ENCODE data around the gene KRTAP1-3. TPM values are rescaled to one million over a fixed set of nuclear protein-coding genes. Genes with fewer than 3 reads are reported as not detected.
"Not testable (repeated sequence)": the region's sequence is repeated elsewhere in the genome, so short reads cannot be mapped to it uniquely, and the experiment has no call there.

Gene KRTAP1-3
- total RNA-seq, 4 donors from 2014 or later, result not detected

- in situ Hi-C loops (cut with MboI; ENCODE audit: low sequenced_read_pairs in 4 of 4) (no loop called here), intact Hi-C loops (cut with DNase I; ENCODE audit: low total_unique reads) (no loop called here)
- H3K4me1 ChIP-seq, result no peaks in the 10 kb centered on the region
- H3K27me3 ChIP-seq, result peaks cover 0 to 8% (median 0%) of the 10 kb centered on the region in 3 donors
- H3K36me3 ChIP-seq, result no peaks in the 10 kb centered on the region
- H3K4me3 ChIP-seq, result no peak overlapping the region
- no peak for TF ChIP-seq POLR2A (IDR thresholded peaks at IDR 0.05)
- H3K27ac ChIP-seq, result no peak overlapping the region
- no peak for DNase-seq
- no peak for ATAC-seq
- no peaks in the 10 kb centered on the region for H3K9me3 ChIP-seq
These were observed 31.9 kb downstream of the KRTAP1-3 start for GRCh38 chr17:41002814-41003213.

DNA sequence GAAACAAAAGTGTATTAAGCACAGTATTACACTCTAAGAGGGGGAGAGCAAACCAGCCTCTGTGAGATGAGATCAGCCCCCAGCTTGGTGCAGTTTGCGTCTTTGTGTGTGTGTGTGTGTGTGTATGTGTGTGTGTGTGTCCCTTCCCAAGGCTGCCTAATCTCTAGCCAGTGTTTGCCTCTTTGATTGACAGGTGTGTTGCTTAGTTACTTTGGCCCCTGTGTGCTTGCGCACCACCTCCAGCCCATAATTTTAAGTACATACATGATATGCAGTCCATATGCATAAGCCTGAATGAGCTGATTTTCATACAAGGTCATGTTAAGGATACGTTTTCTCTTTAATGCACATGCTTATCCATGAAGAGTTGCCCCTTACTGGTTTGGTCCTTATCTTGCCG, 32.9 kb downstream of the KRTAP1-3 start:
- Histone ChIP-seq H3K4me3 (no peak overlapping the region), H3K27me3 (peaks cover 0 to 10% (median 0%) of the 10 kb centered on the region in 3 donors), H3K4me1 (no peaks in the 10 kb centered on the region), H3K9me3 (no peaks in the 10 kb centered on the region), H3K36me3 (no peaks in the 10 kb centered on the region), H3K27ac (no peak overlapping the region)
- in situ Hi-C loops (cut with MboI; ENCODE audit: low sequenced_read_pairs in 4 of 4) (no loop called here), intact Hi-C loops (cut with DNase I; ENCODE audit: low total_unique reads) (no loop called here)
- DNase-seq, result no peak
- no peak for ATAC-seq
- TF ChIP-seq, protein P1, sequence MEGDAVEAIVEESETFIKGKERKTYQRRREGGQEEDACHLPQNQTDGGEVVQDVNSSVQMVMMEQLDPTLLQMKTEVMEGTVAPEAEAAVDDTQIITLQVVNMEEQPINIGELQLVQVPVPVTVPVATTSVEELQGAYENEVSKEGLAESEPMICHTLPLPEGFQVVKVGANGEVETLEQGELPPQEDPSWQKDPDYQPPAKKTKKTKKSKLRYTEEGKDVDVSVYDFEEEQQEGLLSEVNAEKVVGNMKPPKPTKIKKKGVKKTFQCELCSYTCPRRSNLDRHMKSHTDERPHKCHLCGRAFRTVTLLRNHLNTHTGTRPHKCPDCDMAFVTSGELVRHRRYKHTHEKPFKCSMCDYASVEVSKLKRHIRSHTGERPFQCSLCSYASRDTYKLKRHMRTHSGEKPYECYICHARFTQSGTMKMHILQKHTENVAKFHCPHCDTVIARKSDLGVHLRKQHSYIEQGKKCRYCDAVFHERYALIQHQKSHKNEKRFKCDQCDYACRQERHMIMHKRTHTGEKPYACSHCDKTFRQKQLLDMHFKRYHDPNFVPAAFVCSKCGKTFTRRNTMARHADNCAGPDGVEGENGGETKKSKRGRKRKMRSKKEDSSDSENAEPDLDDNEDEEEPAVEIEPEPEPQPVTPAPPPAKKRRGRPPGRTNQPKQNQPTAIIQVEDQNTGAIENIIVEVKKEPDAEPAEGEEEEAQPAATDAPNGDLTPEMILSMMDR (IDR thresholded peaks at IDR 0.05 in 4 of 5, conservative IDR thresholded peaks at IDR 0.05 in 1 of 5), result no peak
- no peak for TF ChIP-seq POLR2A (IDR thresholded peaks at IDR 0.05)

DNA sequence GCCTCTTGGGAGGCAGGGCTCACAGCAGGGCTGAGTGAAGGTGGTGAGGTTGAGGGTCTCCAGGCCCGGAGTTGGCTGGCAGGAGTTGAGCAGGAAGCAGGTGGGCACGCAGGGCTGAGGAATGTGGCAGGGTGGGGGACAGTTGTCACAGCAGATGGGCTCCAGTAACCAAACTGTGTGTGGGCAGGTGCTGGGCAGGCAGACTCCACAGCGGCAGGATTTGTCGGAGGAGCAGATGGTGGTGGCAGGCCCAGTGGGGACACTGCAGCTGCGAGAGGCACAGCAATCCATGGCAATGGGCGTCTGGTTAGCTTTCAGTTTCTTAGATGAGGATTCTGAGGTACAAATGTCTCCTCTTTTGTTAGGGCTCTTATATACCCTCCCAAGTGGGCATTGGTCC, 35.1 kb downstream of the KRTAP1-3 start, which contains the start of gene KRTAP3-2:
KRTAP3-2 (minus strand) TSS at position 344 of the 400 bp plus-strand sequence; CDS start at position 291, 53 bp downstream.
- H3K9me3 ChIP-seq; ATAC-seq; in situ Hi-C loops (cut with MboI; ENCODE audit: low sequenced_read_pairs in 4 of 4); H3K4me1 ChIP-seq; H3K4me3 ChIP-seq; H3K36me3 ChIP-seq; H3K27ac ChIP-seq; intact Hi-C loops (cut with DNase I; ENCODE audit: low total_unique reads); DNase-seq: not testable (repeated sequence)
- H3K27me3 ChIP-seq, result peaks cover 0 to 17% (median 0%) of the 10 kb centered on the region in 3 donors

DNA sequence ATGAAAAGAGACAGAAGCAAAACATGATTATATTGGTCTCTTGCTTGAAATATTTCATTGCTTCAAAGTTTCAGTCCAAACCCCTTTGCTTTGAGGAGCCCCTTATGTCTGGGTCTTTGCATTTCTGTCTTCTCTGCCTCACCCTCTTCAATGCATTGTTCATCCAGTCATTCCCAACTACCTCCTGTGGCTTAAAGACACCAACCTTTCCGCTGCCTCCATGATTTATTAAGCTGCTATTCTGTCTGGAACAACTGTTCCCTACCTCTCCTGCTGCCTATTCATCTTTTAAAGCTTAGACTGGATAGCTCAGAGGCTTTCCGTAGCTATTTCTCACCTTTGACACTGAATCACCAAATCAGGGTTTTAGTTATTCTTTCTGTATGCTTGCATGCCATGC, 37.3 kb downstream of the KRTAP1-3 start:
- no peaks in the 10 kb centered on the region for H3K36me3 ChIP-seq
- H3K4me3 ChIP-seq, result no peak overlapping the region
- no peak for TF ChIP-seq POLR2A (IDR thresholded peaks at IDR 0.05)
- TF ChIP-seq, protein P1 (IDR thresholded peaks at IDR 0.05 in 4 of 5, conservative IDR thresholded peaks at IDR 0.05 in 1 of 5), result no peak
- H3K9me3 ChIP-seq, result no peaks in the 10 kb centered on the region
- intact Hi-C loops (cut with DNase I; ENCODE audit: low total_unique reads), result no loop called here
- peaks cover 0 to 26% (median 0%) of the 10 kb centered on the region in 3 donors for H3K27me3 ChIP-seq
- in situ Hi-C loops (cut with MboI; ENCODE audit: low sequenced_read_pairs in 4 of 4), result no loop called here
- DNase-seq (no peak), ATAC-seq (no peak)
- no peak overlapping the region for H3K27ac ChIP-seq
- no peaks in the 10 kb centered on the region for H3K4me1 ChIP-seq

DNA sequence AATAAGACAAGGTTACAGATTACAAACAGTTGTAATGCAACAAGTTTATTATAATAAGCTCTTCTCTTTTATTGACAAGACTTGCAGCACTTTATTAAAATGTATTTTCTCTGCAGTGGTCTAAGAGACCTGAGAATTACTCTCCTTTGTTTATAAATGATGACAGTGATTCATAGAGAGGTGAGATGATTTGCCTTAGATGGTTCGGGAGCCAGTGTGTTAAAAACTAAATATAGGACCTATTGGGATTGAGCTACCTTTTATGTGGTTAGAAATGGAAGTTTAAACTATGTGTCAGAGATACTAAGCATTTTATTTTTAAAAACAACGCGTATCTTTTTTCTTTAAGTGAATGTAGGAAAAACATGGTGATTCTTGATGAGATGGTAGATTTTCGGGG, 37.8 kb downstream of the KRTAP1-3 start:
- H3K9me3 ChIP-seq, result no peaks in the 10 kb centered on the region
- in situ Hi-C loops (cut with MboI; ENCODE audit: low sequenced_read_pairs in 4 of 4), result no loop called here
- peaks cover 0 to 27% (median 0%) of the 10 kb centered on the region in 3 donors for H3K27me3 ChIP-seq
- no peak overlapping the region for H3K27ac ChIP-seq
- intact Hi-C loops (cut with DNase I; ENCODE audit: low total_unique reads), result no loop called here
- H3K36me3 ChIP-seq, result no peaks in the 10 kb centered on the region
- TF ChIP-seq, protein P1 (IDR thresholded peaks at IDR 0.05 in 4 of 5, conservative IDR thresholded peaks at IDR 0.05 in 1 of 5), result no peak
- no peak for TF ChIP-seq POLR2A (IDR thresholded peaks at IDR 0.05)
- H3K4me3 ChIP-seq, result no peak overlapping the region
- H3K4me1 ChIP-seq, result no peaks in the 10 kb centered on the region
- ATAC-seq, result no peak
- DNase-seq, result no peak

GRCh38 chr17:40995116-40995515, 39.6 kb downstream of the KRTAP1-3 start:
- TF ChIP-seq POLR2A (IDR thresholded peaks at IDR 0.05), result no peak
- TF ChIP-seq, protein P1 (IDR thresholded peaks at IDR 0.05 in 4 of 5, conservative IDR thresholded peaks at IDR 0.05 in 1 of 5), result no peak
- in situ Hi-C loops (cut with MboI; ENCODE audit: low sequenced_read_pairs in 4 of 4), result no loop called here
- no peak overlapping the region for H3K4me3 ChIP-seq
- no peaks in the 10 kb centered on the region for H3K9me3 ChIP-seq
- H3K27me3 ChIP-seq, result peaks cover 0 to 19% (median 0%) of the 10 kb centered on the region in 3 donors
- DNase-seq (no peak), ATAC-seq (no peak)
- H3K27ac ChIP-seq, result no peak overlapping the region
- H3K36me3 ChIP-seq, result no peaks in the 10 kb centered on the region
- intact Hi-C loops (cut with DNase I; ENCODE audit: low total_unique reads), result no loop called here
- H3K4me1 ChIP-seq, result no peaks in the 10 kb centered on the region
